Kidney capillary endothelial cell (primary cell): ENCODE data around the gene BRSK2.

Experiments used
- DNase-seq: peaks from one replicate; pipeline ENCODE4 v3.0.0-alpha.2; 2018; ENCODE audit warnings: low spot score

The BRSK2 gene

DNA sequence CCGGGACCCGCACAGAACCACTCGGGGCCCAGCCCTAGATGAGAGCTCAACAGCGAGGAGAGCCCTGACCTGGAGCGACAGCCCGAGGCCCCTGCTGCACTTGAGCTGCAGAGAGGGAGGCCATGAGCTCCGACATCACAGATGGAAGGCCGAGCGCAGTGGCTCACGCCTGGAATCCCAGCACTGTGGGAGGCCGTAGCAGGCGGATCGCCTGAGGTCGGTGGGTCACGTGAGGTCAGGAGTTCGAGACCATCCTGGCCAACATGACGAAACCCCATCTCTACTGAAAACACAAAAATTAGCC is 13.8 kb upstream of the BRSK2 start:
- DNase-seq = no peak

DNA sequence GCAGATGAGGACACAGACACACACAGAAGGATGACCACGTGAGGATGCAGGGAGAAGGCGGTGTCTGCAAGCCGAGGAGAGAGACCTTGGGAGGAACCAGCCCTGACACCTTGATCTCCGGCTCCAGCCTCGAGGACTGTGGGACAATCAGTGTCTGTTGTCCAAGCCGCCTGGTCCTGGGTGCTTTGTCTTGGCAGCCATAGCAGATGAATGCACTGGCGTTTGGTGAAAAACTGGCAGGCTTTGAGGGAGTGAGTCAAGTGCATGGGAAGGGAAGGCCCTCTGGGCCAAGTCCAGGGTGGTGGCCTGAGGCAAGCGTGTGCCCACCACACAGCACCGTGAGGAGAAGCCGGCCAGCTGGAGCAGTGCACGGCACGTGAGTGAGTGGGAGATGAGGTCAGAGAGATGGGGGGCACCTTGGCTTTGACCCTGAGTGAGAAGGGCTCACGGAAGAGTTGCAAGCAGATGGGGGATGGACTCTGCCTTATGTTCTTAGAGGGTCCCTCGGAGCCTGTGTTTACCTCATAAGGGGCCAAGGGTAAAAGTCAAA is 12.4 kb upstream of the BRSK2 start:
- DNase-seq = no peak

DNA sequence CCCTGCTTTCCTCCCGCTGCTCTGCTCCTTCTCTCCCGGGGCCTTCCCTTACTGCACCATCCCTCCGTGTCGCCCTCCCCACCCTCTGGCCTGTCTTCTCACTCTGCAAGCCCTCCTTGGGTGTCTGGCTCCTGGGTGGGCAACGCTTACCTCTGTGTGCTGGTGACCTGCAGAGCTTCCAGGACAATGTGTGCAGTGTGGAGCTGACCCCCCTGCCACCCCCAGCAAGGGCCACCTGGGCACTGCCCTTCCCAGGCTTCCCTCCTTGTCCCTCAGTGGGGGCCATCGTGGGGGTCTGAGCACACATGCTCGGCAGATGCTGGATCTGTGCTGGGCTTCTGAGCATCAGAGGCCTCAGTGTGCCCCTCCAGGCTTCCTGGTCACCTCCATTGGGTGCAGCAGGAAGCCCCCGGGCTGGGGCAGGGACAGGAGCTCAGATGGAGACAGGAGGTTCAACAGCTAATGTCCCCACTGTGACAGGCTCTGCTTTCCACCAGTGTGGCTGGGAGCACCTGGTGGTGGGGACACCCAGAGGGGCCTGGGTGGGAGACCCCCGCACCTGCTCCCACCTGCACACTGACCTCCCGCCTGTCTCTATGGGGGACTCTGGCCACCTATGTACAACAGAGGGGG is 7.8 kb upstream of the BRSK2 start:
- no peak for DNase-seq

DNA sequence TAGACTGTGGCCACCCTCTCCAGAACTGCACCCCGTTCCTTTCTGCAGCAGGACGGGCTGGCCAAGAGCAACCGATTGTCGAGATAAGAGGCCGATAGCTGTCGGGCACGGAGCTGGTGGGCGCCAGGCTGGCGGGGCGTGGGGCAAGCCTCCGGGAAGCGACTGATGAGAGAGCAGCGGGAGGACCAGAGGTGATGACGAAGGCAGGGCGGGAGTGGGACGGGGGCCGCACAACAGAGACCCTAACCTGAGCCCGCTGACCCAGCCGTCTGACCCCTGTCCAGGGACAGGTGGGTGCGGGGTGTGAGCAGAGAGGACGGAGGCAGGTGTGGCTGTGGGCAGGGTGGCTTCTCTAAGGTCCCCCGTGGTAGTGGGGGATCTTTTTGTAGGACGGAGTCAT is 7.3 kb upstream of the BRSK2 start:
- no peak for DNase-seq

DNA sequence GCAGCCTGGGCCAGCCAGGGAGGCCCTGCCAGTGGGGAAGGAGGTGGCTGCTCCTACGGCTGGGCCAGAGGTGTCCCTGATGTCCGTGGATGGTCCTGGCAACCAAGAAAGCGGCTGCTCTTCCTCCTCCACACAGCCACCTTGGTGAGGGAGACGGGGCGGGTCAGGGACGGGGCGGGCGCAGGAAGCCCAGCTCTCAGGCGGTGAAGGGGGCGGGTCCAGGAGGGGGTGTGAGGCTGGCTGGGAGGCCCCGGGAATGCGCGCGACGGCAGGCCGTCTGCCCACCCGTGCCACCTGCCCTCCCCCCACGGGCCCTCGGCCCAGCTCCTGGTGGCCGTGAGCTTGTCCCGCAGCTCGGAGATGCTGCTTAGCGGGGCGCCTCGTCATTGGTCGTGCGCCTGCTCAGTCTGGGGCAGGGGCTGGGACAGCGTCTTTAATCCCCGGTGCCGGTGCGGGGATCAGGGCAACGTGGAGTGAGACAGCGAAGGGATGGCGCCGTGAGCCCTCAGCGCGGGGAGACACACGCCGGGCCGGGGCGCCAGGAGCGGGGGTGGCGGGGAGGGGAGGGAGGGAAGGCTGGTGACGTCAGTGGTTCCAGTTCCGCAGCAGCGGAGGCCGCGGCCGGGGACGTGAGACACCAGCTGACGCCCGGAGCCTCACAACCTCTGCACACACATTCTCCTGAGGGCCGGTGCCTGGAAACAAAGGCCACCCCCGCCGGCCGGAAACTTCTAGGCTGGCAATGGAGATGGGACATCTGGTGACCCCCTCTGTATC is 6.7 kb upstream of the BRSK2 start:
- peak; percentile 71 for DNase-seq

DNA sequence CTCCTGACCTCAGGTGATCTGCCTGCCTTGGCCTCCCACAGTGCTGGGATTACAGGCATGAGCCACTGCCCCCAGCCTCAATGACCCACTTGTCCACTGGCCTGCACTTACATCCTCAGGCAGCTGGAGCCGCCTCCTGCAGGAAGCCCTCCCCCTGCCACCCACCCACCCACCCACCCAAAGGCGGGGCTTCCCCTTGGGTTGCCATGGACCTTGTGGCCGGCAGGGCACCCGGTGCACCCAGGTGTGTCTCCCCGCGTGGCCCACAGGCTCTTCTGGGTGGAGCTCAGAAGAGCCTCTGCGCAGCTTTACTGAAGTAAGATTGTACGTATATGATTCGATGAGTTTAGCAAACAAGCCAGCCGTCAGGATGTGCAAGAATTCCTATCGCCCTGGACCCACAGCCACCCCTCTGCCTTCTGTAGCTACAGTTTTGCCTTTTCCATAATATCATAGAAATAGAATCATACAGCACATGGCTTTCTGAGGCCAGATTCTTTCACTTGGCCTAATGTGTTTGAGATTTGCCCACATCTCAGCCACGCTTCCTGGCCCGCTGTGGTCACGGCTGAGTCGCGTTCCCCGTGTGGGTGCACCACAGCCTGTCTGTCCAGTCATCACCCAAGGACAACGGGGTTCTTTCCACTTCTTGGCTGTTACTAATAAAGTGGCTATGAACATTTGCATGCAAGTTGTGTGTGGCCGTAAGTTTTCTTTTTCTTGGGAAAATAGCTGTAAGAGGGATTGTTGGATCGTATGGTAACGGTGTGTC is 5.3 kb upstream of the BRSK2 start:
- no peak for DNase-seq

DNA sequence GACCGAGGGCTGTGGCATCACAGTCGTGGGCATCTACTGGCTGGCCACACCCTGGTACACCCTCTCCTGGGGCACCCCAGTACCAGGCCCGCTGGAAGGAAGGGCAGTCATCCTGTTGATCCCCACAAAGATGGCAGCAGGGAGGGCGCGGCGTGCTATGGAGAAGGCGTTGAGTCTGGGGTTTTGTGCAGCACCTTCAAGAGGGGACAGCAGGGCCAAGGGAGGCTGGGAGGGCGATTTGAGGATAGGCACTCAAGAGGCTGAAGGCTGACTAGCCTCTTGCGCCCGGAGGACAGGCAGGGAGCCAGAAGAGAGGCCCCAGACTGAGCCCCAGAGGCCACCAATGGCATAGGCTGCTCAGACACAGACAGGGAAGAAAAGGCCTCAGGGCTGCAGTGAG is 2.2 kb upstream of the BRSK2 start:
- DNase-seq = no peak

DNA sequence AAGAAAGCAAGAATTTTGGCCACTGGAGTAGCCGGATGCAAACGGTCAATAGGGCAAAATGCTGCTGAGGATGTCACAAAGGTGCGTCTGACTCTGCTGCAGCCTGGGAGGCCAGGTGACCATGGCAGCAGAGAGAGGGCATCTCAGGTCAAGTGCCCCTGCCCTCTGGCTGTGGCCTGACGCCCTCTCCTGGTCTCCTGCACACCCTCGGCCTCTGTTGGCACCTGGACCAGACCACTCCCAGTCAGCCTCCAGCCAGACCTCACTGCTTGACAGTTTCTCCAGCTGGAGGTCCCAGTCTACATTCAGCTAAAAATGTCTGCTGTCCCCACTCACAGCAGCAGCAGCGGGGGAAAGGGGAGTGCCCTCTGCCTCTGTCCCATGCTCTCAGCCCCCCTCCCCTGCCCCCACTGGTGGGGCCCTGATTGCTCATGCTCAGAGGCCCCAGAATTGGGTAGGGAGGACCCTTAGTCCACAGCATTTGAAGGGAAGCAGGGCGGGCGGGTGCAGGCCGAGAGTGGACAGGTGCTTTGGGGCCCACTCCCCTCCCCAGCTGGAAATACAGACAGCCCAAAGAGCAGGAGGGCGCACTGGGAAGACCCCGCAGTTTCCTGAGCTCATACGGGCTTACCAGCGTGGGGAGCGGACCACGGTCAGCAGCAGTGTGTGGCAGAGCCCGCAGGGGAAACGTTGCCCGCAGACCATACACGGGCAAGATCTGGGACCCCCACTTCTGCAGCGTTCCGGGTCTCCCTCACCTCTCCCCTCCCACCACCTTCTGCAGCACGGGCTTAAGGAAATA is 1.6 kb upstream of the BRSK2 start:
- no peak for DNase-seq

DNA sequence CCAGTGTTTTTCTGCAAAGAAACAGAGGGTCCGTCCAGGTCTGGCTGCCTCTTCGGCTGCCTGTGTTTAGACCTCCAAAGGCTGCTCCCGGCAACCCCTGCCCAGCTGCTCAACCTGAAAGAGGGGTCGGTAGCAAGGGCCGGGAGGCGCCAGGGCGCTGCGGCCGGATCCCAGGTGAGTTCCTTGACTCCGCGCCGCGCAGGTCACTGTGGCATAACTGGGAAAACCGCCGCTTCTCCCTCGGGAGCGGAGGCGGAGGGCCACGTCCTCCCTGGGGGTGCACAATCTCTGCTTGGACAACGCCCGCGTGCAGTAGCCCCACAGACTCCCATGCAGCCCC is 1.0 kb upstream of the BRSK2 start:
- no peak for DNase-seq

DNA sequence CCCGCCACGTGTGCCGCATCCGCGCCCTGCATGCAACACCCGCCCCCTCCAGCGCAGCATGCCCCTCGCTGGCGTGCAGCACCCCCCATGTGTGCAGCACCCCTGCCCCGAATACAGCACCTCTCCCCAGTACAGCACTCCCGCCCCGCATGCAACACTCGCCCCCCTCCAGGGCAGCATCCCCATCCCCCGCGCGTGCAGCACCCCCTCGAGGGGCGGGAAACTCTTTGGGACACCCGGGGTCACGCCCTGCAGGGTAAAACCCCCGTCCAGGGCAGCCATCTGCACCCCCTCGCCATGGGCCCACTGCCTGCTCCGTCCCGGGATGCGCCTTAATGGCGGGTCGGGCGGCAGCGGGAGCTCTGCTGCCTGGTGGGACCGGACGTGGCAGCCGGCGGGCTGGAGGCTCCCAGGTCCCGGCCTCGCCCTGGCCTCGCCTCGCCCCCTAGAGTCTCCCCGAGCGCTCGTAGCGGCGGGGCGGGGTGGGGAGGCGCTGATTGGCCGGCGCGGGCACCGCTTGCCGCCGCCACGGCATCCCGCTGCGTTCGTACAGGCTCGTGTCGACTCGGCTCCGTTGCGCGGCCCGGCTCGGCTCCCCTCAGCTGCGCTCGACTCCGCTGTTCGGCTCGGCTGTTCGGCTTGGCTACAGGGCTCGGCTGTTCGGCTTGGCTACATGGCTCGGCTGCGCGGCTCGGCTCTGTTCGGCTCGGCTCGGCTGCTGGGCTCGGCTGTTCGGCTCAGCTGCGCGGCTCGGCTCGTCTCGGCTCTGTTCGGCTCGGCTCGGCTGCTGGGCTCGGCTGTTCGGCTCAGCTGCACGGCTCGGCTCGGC is 417 bp upstream of the BRSK2 start:
- peak; percentile 83 for DNase-seq

DNA sequence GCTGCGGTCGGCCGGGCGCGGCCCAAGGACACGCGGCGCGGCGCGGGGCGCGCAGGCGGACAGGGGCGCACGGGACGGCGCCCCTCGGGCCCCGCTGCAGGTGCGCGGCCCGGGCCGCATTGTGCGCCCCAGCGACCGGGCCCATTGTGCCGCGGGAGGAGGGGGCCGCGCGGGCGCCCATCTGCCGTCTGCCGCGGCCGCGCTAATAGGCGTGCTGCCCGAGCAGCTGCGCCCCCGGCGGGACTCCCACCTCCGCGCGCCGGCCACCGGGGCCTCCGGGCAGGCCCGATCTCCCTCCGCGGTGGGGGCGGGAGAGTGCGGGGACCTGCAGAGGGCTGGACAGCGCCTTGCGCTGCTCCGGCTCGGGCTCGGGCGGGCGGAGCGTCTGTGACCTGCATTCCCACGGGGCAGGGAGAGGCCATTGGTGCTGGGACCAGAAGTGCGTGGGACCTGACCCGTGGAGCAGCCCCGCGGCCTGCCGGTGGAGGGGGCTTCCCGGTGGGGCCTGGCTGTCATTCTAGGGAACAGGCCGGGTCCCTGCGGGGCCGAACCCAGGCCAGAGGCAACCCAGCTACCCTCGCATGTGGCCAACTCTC is 933 bp downstream of the BRSK2 start:
- no peak for DNase-seq

DNA sequence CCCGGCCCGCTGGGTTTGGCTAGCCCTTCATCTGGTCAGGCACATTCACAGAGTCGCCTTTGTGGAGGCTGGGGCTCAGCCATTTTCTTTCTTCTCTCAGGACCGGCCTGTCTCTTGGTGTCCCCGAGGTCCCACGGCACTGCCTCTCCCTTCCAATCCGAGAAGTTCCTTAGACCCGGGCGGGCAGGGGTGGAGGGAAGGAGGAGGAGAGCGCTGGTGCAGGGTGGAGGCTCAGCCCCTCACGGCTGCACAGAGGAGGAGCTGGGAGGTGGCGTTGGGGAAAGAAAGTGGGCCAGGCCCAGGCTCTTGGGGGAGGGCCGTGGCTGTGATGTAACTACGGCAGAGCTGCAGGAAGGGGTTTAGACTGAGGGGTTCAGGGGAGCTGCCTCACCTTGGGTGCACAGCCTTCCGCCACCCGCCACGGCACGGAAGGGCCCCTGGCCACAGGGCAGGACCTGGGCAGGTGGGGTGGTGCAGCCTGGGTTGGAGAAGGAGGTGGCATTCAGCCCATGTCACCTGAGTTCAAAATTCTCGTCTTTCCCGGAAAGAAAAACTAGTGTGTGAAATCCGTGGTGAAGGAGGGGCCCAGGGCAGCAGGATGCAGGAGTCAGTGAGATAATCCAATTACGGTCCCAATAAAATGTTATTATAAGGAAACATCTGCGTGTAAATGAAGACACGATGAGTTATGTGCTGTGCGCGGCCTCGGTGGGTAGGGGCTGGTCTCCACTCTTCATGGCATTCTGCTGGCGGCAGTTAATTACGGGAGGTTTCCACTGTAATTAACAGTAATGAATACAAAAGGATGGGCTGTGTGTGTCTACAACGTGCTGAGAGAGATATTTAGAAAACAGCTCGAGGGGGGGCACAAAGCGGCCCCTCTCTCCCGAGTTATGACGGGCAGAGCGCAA is 1.7 kb downstream of the BRSK2 start:
- DNase-seq = no peak

DNA sequence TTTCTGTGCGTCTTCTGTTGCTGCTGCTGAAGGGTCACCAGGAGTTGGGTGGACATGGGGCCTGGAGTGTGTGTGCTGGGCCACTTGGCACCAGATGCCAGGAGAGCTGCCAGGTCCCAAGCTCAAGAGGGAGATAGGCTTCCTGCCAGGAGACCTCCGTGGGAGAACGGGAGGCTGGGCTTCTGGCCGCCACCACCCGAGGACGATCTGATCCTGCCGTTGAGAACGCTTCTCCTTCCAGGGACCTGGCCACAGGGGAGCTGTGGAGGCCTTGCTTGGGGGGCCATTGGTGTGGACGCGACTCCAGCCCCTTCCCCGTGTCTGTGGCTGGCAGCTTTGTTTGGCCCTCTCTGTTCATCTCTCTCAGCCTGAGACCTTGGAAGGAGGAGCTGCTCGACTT is 2.4 kb downstream of the BRSK2 start:
- no peak for DNase-seq

DNA sequence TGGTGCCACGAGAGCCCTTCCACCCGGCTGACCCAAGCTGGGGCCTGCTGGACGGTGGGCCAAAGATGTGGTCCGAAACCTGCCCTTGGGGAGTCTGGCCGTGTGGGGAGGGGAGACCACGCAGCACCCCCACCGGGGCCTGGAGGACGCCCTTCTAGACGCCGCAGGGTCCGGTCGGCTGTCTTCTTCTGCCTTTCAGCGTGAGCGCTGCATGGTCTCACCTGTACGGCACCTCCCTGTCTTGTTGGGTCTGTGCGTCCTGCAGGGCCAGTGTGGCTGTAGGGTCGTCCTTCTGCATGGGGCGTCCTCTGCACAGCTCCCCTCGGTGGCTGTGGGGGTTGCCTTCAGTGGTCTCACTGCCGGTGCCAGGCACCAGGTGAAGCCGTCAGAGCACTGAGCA is 2.8 kb downstream of the BRSK2 start:
- DNase-seq = no peak

DNA sequence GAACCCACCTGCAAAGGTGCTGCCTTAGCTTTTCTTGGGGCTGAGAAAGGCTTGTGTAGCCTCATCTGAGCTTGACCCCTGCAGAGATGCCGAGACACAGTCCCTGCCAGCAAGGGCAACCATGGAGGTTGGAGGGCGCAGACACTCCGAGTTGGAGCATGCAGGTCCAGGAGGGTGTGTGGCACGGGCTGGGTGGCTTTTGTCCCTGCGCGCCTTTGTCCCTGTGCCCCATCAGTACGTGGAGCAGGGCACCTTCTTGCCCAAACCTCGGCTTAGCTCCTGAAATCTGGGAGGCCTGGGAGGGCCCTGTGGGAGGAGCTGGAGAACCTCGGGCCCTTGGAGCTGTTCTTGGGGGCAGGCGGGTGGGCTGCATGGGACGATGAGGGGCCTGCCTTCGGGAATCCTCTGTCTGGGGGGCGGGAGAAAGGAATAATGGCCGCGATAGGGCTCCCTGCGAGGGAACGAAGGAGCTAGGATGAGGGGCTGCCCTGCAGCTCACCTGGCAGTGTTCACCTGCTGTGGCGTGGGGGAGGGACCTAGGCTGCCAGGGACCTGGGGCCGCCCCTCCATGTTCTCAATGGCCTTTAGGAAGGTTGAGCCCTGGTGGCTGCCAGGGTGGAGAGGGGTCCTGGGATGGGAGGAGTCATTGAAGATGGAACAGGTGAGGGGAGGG is 3.4 kb downstream of the BRSK2 start:
- DNase-seq = no peak

DNA sequence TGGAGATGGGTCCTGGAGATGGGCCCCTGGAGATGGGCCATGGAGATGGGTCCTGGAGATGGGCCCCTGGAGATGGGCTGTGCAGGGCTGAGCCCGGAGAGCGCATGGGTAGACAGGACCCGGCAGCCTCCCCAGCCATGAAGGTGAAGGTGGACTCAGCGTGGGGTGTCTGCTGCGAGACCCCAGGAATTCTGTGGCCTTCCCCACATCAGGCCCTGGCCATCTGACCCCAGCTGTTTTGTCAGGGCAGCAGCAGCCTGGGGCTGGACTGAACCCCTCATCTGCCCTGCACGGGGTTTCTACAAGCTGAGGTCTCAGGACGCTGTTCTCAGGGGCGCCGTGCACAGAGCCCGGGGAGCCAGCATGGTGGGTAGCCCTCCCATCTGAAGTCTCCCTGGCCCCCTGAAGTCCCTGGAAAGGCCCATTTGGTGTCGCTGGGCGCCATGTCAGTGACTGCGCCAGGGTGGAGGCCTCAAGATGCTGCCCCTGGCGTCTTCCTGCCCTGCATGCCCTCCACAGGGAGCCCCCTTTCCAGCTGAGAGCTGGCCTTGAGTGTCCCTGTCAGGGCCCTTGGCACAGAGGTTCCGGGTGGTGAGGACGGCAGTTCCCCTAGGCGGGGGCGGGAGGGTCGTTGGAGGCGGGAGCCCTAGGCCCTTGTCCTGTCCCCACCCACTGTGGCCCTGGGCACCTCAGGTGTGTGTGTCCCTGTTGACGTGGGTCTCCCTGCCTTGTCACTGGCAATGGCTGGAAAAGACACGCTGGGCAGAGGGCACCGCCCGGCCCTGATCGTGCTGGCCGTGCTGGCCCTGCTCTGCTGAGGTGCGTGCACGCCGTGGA is 5.4 kb downstream of the BRSK2 start:
- DNase-seq = no peak

DNA sequence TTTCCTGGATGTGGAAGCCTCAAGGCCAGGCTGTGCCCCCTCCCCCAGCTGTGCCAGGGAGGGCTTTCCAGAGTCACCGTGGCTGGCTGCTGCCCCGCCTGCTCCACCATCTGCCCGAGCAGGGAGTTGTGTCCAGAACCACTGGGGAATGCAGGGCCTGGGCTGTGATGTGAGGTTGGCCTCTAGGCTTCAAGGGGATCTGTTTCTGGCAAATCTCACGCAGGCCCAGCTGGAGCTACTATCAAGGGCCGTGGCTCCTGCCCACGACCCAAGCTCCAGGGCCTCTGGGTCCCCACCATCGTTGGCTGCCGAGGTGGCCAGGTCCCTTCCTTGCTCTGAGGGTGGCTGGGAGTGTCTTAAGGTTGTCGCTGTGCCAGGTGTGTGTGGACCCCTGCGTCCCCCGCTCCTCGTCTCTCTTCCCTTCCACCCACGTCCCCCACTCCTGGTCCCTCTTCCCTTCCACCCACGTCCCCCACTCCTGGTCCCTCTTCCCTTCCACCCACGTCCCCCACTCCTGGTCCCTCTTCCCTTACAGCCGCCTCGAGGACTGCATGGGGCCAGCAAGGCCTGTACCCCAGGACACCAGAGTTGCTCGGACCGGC is 6.1 kb downstream of the BRSK2 start:
- DNase-seq = no peak

DNA sequence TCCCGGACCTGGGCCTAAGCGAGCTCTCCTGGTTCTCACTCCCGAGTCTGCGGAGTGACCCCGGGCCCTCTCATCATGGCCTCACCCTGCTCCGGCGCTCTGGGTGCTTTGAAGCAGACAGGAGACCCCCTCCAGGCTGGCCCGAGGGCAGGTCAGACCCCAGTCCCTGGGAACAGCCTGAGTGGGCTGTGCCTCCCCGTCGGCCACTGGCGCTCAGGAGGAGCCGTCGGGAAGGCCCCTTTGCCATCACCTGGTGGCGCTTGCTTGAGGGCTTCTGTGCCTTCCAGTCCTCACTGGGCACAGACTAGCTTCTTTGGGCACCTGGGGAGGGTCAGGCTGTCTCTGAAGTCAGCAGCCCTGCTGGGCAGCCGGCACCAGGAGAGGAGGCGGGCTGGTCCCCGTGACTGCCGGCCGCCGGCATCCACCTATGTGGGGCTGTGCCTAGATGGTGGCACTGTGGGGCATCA is 6.7 kb downstream of the BRSK2 start:
- no peak for DNase-seq
